H1 (cell line): ENCODE results near the gene SEPTIN5. TPM values are rescaled to one million over a fixed set of nuclear protein-coding genes. Genes with fewer than 3 reads are reported as not detected.

Experiments used
- CTCF ChIA-PET: fragments of 300-600 bp; sonication (Branson Sonifier 250); formaldehyde crosslinking; loops from one replicate; lab custom pipeline; 2021; ENCODE audit not compliant: partially characterized antibody; lab: Charles Lee
- POLR2A ChIA-PET: fragments of 300-600 bp; sonication (Branson Sonifier 250); formaldehyde crosslinking; loops from one replicate; lab custom pipeline; 2021; ENCODE audit warnings: inconsistent platforms; ENCODE audit not compliant: partially characterized antibody; lab: Charles Lee
- DNase-seq, 2 experiments: peaks; one replicate each; pipeline versions ENCODE4 v3.0.0 to v3.0.0-alpha.2; 2010 to 2022; ENCODE audit warnings: low spot score in 2 of 2, low read depth in 1 of 2, mixed read lengths in 1 of 2
- FAIRE-seq: peaks from 2 replicates; lab custom pipeline; 2011; peaks lifted over from hg19 to GRCh38; lab: Jason Lieb, UNC
- H2AFZ ChIP-seq: 2 replicates; pipeline ENCODE4 v1.8.1; 2012; ENCODE audit warnings: low read length, inconsistent platforms
- H2AK5ac ChIP-seq: 2 replicates; pipeline ENCODE4 v1.6.1; 2013; ENCODE audit warnings: low read depth, low read length
- H2BK120ac ChIP-seq: replicated peaks from 2 replicates; pipeline ENCODE3; 2013; ENCODE audit warnings: low read depth, low read length, inconsistent platforms
- H2BK12ac ChIP-seq: 2 replicates; pipeline ENCODE4 v1.6.1; 2013; ENCODE audit warnings: low read depth, low read length
- H2BK15ac ChIP-seq: 2 replicates; pipeline ENCODE4 v1.6.1; 2013; ENCODE audit warnings: low read length
- H2BK20ac ChIP-seq: 2 replicates; pipeline ENCODE4 v1.6.1; 2013; ENCODE audit warnings: low read length
- H2BK5ac ChIP-seq: 2 replicates; pipeline ENCODE4 v1.6.1; 2013; ENCODE audit warnings: low read depth, low read length
- H3K14ac ChIP-seq: 2 replicates; pipeline ENCODE4 v1.6.1; 2013; ENCODE audit warnings: inconsistent platforms; ENCODE audit not compliant: insufficient read length
- H3K18ac ChIP-seq: 2 replicates; pipeline ENCODE4 v1.6.1; 2013; ENCODE audit warnings: low read length; ENCODE audit errors: extremely low read depth
- H3K23ac ChIP-seq: 2 replicates; pipeline ENCODE4 v1.6.1; 2013; ENCODE audit warnings: inconsistent platforms; ENCODE audit not compliant: insufficient read length
- H3K23me2 ChIP-seq: 2 replicates; pipeline ENCODE4 v1.6.1; 2013; ENCODE audit warnings: low read depth, low read length
- H3K27ac ChIP-seq: 2 replicates; pipeline ENCODE4 v1.6.1; 2011; ENCODE audit warnings: low read depth, low read length, inconsistent platforms
- H3K27me3 ChIP-seq, 4 experiments: replicated peaks in 1 of 4; 1 replicate in 1 of 4; 2 replicates in 3 of 4; pipeline versions ENCODE4 v1.6.1 to v1.8.1; 2011 to 2013; ENCODE audit warnings: low read length in 3 of 4, mild to moderate bottlenecking in 3 of 4, inconsistent platforms in 2 of 4, mixed read lengths in 2 of 4, moderate library complexity in 1 of 4; ENCODE audit not compliant: control insufficient read depth in 3 of 4, insufficient read depth in 3 of 4; ENCODE audit errors: extremely low read depth in 1 of 4
- H3K36me3 ChIP-seq, 4 experiments: 2 replicates each; pipeline versions ENCODE4 v1.6.1 to v1.8.1; 2011 to 2013; ENCODE audit warnings: mild to moderate bottlenecking in 4 of 4, low read length in 3 of 4, moderate library complexity in 2 of 4, control low read depth in 1 of 4, inconsistent platforms in 1 of 4; ENCODE audit not compliant: insufficient read depth in 4 of 4, control insufficient read depth in 2 of 4
- H3K4ac ChIP-seq: replicated peaks from 2 replicates; pipeline ENCODE3; 2013; ENCODE audit warnings: low read length, low read depth, mixed read lengths, inconsistent platforms; ENCODE audit not compliant: insufficient read length
- H3K4me1 ChIP-seq, 4 experiments: replicated peaks in 1 of 4; 1 replicate in 1 of 4; 2 replicates in 3 of 4; pipeline versions ENCODE4 v1.6.1 to v1.8.1; 2011 to 2013; ENCODE audit warnings: low read length in 3 of 4, inconsistent platforms in 2 of 4, mixed read lengths in 1 of 4; ENCODE audit not compliant: insufficient read depth in 4 of 4, control insufficient read depth in 3 of 4
- H3K4me2 ChIP-seq, 2 experiments: 2 replicates each; pipeline versions ENCODE4 v1.6.1 to v1.8.1; 2011 to 2013; ENCODE audit warnings: low read depth in 2 of 2, low read length in 2 of 2, control low read depth in 1 of 2, inconsistent platforms in 1 of 2, mild to moderate bottlenecking in 1 of 2; ENCODE audit not compliant: insufficient read depth in 1 of 2
- H3K4me3 ChIP-seq, 4 experiments: fragments of 200-600, 300-600 bp in 1 of 4; sonication (generic), shearing (Covaris generic), sonication (Bioruptor Twin) in 1 of 4; 2 replicates each; pipeline versions ENCODE4 v1.5.1 to v1.8.1; 2011 to 2016; ENCODE audit warnings: low read length in 4 of 4, low read depth in 3 of 4, control low read depth in 2 of 4, inconsistent platforms in 2 of 4, mild to moderate bottlenecking in 2 of 4, mixed read lengths in 1 of 4, moderate library complexity in 1 of 4; ENCODE audit not compliant: insufficient read depth in 2 of 4; ENCODE audit errors: extremely low read depth in 1 of 4
- H3K56ac ChIP-seq: replicated peaks from 2 replicates; pipeline ENCODE3; 2013; ENCODE audit warnings: low read depth, mild to moderate bottlenecking, mixed read lengths, low read length, inconsistent platforms; ENCODE audit not compliant: insufficient read length
- H3K79me1 ChIP-seq: 2 replicates; pipeline ENCODE4 v1.6.1; 2013; ENCODE audit warnings: low read depth, low read length, control low read depth
- H3K79me2 ChIP-seq, 2 experiments: 2 replicates each; pipeline versions ENCODE4 v1.6.1 to v1.8.1; 2012 to 2013; ENCODE audit warnings: low read length in 2 of 2, mild to moderate bottlenecking in 2 of 2, inconsistent platforms in 1 of 2; ENCODE audit not compliant: insufficient read depth in 2 of 2, control insufficient read depth in 1 of 2
- H3K9ac ChIP-seq, 4 experiments: replicated peaks in 1 of 4; 1 replicate in 1 of 4; 2 replicates in 3 of 4; pipeline versions ENCODE4 v1.6.1 to v1.8.1; 2011 to 2013; ENCODE audit warnings: low read depth in 3 of 4, low read length in 3 of 4, control low read depth in 2 of 4, mild to moderate bottlenecking in 2 of 4, moderate library complexity in 2 of 4, inconsistent platforms in 1 of 4; ENCODE audit errors: extremely low read depth in 1 of 4
- H3K9me3 ChIP-seq, 2 experiments: 2 replicates each; pipeline versions ENCODE4 v1.6.1 to v1.8.1; 2012 to 2013; ENCODE audit warnings: mild to moderate bottlenecking in 2 of 2, moderate library complexity in 2 of 2, control low read depth in 1 of 2, inconsistent platforms in 1 of 2, low read depth in 1 of 2, low read length in 1 of 2, mixed read lengths in 1 of 2; ENCODE audit not compliant: insufficient read depth in 2 of 2
- H4K20me1 ChIP-seq, 2 experiments: replicated peaks in 1 of 2; 2 replicates each; pipeline versions ENCODE3 to v1.8.1; 2011 to 2013; ENCODE audit warnings: inconsistent platforms in 2 of 2, low read length in 2 of 2, mild to moderate bottlenecking in 1 of 2; ENCODE audit not compliant: insufficient read depth in 2 of 2, control insufficient read depth in 1 of 2
- H4K5ac ChIP-seq: 2 replicates; pipeline ENCODE4 v1.6.1; 2013; ENCODE audit warnings: low read length, low read depth, mixed read lengths, inconsistent platforms; ENCODE audit not compliant: insufficient read length
- H4K8ac ChIP-seq: 2 replicates; pipeline ENCODE4 v1.8.0; 2013; ENCODE audit warnings: mild to moderate bottlenecking, moderate library complexity, low read length, inconsistent platforms; ENCODE audit not compliant: insufficient read depth; ENCODE audit errors: extremely low read depth
- H4K91ac ChIP-seq: replicated peaks from 2 replicates; pipeline ENCODE3; 2013; ENCODE audit warnings: low read length, mixed read lengths, inconsistent platforms; ENCODE audit not compliant: insufficient read length
- ASH2L ChIP-seq: fragments of 200-600, 300-600 bp; sonication (generic); IDR thresholded peaks from one replicate; pipeline ENCODE4 v1.7.1; 2017; ENCODE audit warnings: low read length
- BACH1 ChIP-seq: IDR thresholded peaks from 2 replicates; pipeline ENCODE4 v1.6.1; 2012; ENCODE audit warnings: low read length, improper control_type of control experiment
- EZH2 ChIP-seq: fragments of 200-600 bp; sonication (generic); IDR thresholded peaks from 2 replicates; pipeline ENCODE4 v1.7.1; 2012; ENCODE audit warnings: low read depth, mild to moderate bottlenecking, moderate library complexity, low read length, inconsistent platforms; ENCODE audit not compliant: severe bottlenecking
- KDM4A ChIP-seq: IDR thresholded peaks from one replicate; pipeline ENCODE4 v1.7.1; 2012; ENCODE audit warnings: low read depth, mild to moderate bottlenecking, moderate library complexity, low read length, inconsistent platforms; ENCODE audit not compliant: severe bottlenecking
- PHF8 ChIP-seq: fragments of 200-600 bp; sonication (generic); conservative IDR thresholded peaks from 2 replicates; pipeline ENCODE4 v1.7.1; 2012; ENCODE audit warnings: low read depth, mild to moderate bottlenecking, inconsistent platforms, low read length, moderate library complexity
- SIRT6 ChIP-seq: IDR thresholded peaks from one replicate; pipeline ENCODE4 v1.7.1; 2012; ENCODE audit warnings: low read length, inconsistent platforms
- SUZ12 ChIP-seq: fragments of 200-600 bp; sonication (generic); IDR thresholded peaks from 2 replicates; pipeline ENCODE4 v1.6.1; 2012; ENCODE audit warnings: mild to moderate bottlenecking, inconsistent platforms, low read length, moderate library complexity, mixed read lengths
- ZNF274 ChIP-seq: IDR thresholded peaks from 2 replicates; pipeline ENCODE4 v1.7.0; 2012; ENCODE audit warnings: low read length, borderline replicate concordance; ENCODE audit errors: extremely low read depth
- WGBS, 2 experiments: shearing (Covaris generic) in 1 of 2; methylation state at CpG; one replicate each; pipeline versions ENCODE4 v1.1.6 to v1.1.7; 2013 to 2015; ENCODE audit warnings: low lambda C conversion rate in 2 of 2, mixed read lengths in 2 of 2, inconsistent platforms in 1 of 2, low coverage in 1 of 2, missing lambda C conversion rate in 1 of 2; ENCODE audit not compliant: insufficient replicate concordance in 2 of 2, insufficient coverage in 1 of 2, insufficient read length in 1 of 2; ENCODE audit errors: extremely low coverage in 1 of 2, missing lambda C conversion rate in 1 of 2; 5-methylcytosine and 5-hydroxymethylcytosine counted together
- long read RNA-seq, 2 experiments: library from RNA in 1 of 2; library from capped mRNA in 1 of 2; stranded (forward); transcript quantifications; one replicate each; pipeline ENCODE4 v2.0.0, GENCODE V29; 2021; ENCODE audit warnings: inconsistent platforms in 1 of 2
- polyA minus RNA-seq, 3 experiments: library from RNA; depleted of rRNA, polyadenylated mRNA; stranded (reverse); fragments of >200 nt; gene quantifications; 1 replicate in 2 of 3; 2 replicates in 1 of 3; pipeline ENCODE4 v1.2.3, GENCODE V29; 2011
- polyA plus RNA-seq, 7 experiments: library from polyadenylated mRNA; depleted of rRNA in 3 of 7; stranded (reverse) in 5 of 7; unstranded in 2 of 7; fragments of >200 nt in 5 of 7; fragments of 200-250 nt in 2 of 7; gene quantifications; 1 replicate in 5 of 7; 2 replicates in 1 of 7; 4 replicates in 1 of 7; pipeline versions ENCODE4 v1.2.1 to v1.2.3, GENCODE V29; 2011 to 2013; ENCODE audit warnings: missing spikeins in 2 of 7, mixed read lengths in 2 of 7
- total RNA-seq: library from RNA; stranded (reverse); fragmentation: NEBNext Ultra II Directional; extraction: Animal tissue kit (Norgen Biotek cat#: 25700); gene quantifications from 2 replicates; pipeline ENCODE4 v1.2.1, GENCODE V29; 2021

Gene SEPTIN5
- total RNA-seq: 7.8 and 8.6 TPM in 2 replicates
- 6.0 and 9.1 TPM in 2 replicates for polyA plus RNA-seq (2011; rRNA removed)
- 6.7 TPM for polyA plus RNA-seq (2011; cell fraction: cytosol; rRNA removed)
- polyA plus RNA-seq (2011; cell fraction: nucleus; rRNA removed): 18.5 TPM
- polyA plus RNA-seq (2012, experiment 1 of 2): 5.8 to 13.4 TPM (median 10.9 TPM) in 4 replicates
- 8.4 TPM for polyA plus RNA-seq (2012, experiment 2 of 2)
- polyA plus RNA-seq (2013, experiment 1 of 2): 9.7 TPM
- polyA plus RNA-seq (2013, experiment 2 of 2): 9.0 TPM
- polyA minus RNA-seq (2011; rRNA and poly(A)+ RNA removed): 7.3 and 8.0 TPM in 2 replicates
- polyA minus RNA-seq (2011; cell fraction: cytosol; rRNA and poly(A)+ RNA removed): 2.3 TPM
- 8.8 TPM for polyA minus RNA-seq (2011; cell fraction: nucleus; rRNA and poly(A)+ RNA removed)
- long read RNA-seq, experiment 1, partial matches to known transcripts: 5 of 10 reads
- long read RNA-seq, experiment 1, other reads (novel, unspliced or antisense): 5 of 10 reads
- long read RNA-seq, experiment 2: 0 reads

DNA sequence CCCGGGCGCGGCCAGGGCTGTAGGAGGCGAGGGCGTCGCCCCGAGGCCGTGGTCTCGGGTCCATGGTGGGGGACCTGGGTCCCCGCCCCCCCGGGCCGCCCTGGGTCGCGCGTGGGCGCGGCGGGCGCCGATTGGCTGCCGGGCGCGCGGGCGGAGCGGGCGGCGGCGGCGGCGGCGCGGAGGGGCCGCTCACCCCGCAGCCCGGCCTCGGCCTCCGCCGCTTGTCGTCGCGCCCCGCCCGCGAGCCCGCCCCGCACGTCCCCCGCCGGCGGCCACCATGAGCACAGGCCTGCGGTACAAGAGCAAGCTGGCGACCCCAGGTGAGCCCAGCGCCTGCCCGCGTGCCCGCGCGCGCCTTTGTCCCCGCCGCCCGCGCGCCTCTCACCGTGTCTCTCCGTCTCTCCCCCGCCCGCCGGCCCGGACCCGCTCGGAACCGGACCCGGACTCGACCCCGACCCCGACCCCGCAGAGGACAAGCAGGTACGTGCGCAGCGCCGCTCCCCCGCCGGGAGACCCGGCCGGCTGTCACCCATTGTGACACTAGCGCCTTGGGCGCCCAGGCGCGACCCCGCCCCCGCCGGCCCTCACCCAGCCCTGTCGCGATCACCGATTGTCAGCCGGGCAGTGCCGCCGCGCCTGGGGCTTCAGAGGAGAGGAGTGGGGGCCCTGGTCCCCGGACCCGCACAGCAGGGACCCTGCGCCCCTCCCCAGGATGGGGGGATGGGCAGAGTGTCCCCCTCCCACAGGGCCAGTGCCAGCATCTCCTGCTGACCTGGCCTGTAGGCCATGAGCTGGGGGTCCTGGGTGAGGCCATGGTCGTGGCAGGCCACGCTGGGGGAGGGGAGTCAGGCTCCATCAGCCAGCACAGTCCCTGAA is at the start of gene SEPTIN5:
TSS of gene SEPTIN5 (plus strand) at position 192 of the 876 bp plus-strand sequence. CDS start at position 278, 86 bp downstream.
- Histone ChIP-seq H3K27me3 (peaks cover 15 to 63% (median 48%) of the 10 kb centered on the region in 4 experiments), H3K4ac (peak within 1 kb of the TSS; percentile 83), H3K79me2 (no peaks in the 10 kb centered on the region), H3K14ac (no peak within 1 kb of the TSS), H2BK120ac (peak within 1 kb of the TSS; percentile 59), H3K56ac (peak within 1 kb of the TSS; percentile 64), H3K9ac (no peak within 1 kb of the TSS), H3K36me3 (no peaks in the 10 kb centered on the region; a peak in 1 of 8 replicates), H3K9me3 (no peaks in the 10 kb centered on the region; a peak in 1 of 4 replicates), H3K27ac (no peak within 1 kb of the TSS), H2BK12ac (peak within 1 kb of the TSS; percentile 99; the same call in 1 of the 2 replicates), H3K4me1 (peaks cover 0 to 17% (median 9%) of the 10 kb centered on the region in 4 experiments; a peak in 5 of 7 replicates), H3K79me1 (no peaks in the 10 kb centered on the region; the same call in 1 of the 2 replicates), H4K8ac (peak within 1 kb of the TSS; percentile 37; the same call in 1 of the 2 replicates), H2AFZ (no peak within 1 kb of the TSS), H3K18ac (peak within 1 kb of the TSS; percentile 60; the same call in 1 of the 2 replicates), H4K20me1 (peaks cover 0 to 6% of the 10 kb centered on the region in 2 experiments), H3K4me2 (peak within 1 kb of the TSS; percentile 47 to 77; a peak in 3 of 4 replicates), H2BK5ac (peak within 1 kb of the TSS; percentile 60; the same call in 1 of the 2 replicates), H4K91ac (peak within 1 kb of the TSS; percentile 73), H2AK5ac (no peak within 1 kb of the TSS; the same call in 1 of the 2 replicates), H2BK15ac (peak within 1 kb of the TSS; percentile 94; the same call in 1 of the 2 replicates), H3K23me2 (peaks cover 12% of the 10 kb centered on the region; the same call in 1 of the 2 replicates), H3K4me3 (peak within 1 kb of the TSS; percentile 29 to 66 (median 35)), H4K5ac (peak within 1 kb of the TSS; percentile 26), H3K23ac (no peak within 1 kb of the TSS), H2BK20ac (peak within 1 kb of the TSS; percentile 61; the same call in 1 of the 2 replicates)
- peak; percentile 73; the same call in 1 of the 2 replicates for TF ChIP-seq BACH1
- TF ChIP-seq PHF8: 0 out of 2 replicates have a peak, but pooled peaks have one; percentile 7
- TF ChIP-seq KDM4A: peak; percentile 80
- TF ChIP-seq SIRT6: no peak
- peak; percentile 54 for TF ChIP-seq EZH2
- TF ChIP-seq ZNF274: no peak
- no peak for TF ChIP-seq ASH2L
- TF ChIP-seq SUZ12: peak; percentile 62
- ChIA-PET CTCF (interaction anchor here (0.6 to 3.8 kb wide), 7 partner anchors 10 to 196 kb away, joined by 3 to 30 read pairs (median 5); no protein-coding TSS in a partner anchor), POLR2A (interaction anchor here (1.0 kb wide), 1 partner anchor 51 kb away, joined by 3 read pairs; no protein-coding TSS in a partner anchor)
- no peak for FAIRE-seq
- 12% methylated on average over 24 of the region's 106 CpGs; no CpG with 5 or more reads in 1 of the 2 experiments for WGBS, 2 experiments
- DNase-seq: peak in 1 of 2 experiments; percentile 60
